ENCODE data around the gene BTBD6. TPM values are rescaled to one million over a fixed set of nuclear protein-coding genes. Genes with fewer than 3 reads are reported as not detected.

Gene BTBD6
- total and polyA plus RNA-seq, 2 donors (not counting 3 experiments of a cell fraction or from before 2014, with no cell fraction given), result 63.1 to 65.0 TPM

DNA sequence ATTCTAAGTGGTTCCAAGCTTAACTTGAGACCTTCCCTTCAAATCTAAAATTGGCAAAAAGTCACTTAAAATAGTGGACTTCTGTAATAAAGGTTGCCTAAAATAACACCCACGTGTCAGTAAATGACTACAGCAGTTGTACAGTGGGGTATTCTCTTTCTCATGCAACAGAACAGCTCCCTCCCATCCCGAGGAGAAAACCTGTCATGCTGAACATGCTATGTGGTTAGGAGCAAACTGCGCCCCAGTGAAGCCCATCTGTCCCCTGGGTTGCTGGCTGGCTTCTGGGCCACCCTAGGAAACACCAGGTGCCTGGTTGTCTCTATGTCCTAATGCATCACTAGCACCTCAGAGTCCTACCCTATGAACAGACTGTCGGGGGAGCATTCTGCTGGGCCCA, 2.7 kb downstream of the BTBD6 start:
- Histone ChIP-seq H3K9ac (replicated peaks; ENCODE audit: extremely low read depth, insufficient read depth, low read length) (no peak overlapping the region), H2AFZ (ENCODE audit: low read depth, low read length) (no peak overlapping the region), H3K4me2 (ENCODE audit: insufficient read depth, low read length) (no peak overlapping the region), H3K79me2 (ENCODE audit: control insufficient read depth, insufficient read depth, low read length) (peaks cover 18% of the 10 kb centered on the region), H3K27ac (ENCODE audit: insufficient read depth, low read depth, low read length) (no peak overlapping the region), H3K4me1 (ENCODE audit: control insufficient read depth, extremely low read depth, insufficient read depth, low read length) (peaks cover 7% of the 10 kb centered on the region), H3K4me3 (replicated peaks in 1 of 3; ENCODE audit: insufficient read depth in 1 of 3, low read depth in 1 of 3, low read length in 3 of 3) (no peak overlapping the region), H3K9me3 (replicated peaks; ENCODE audit: control insufficient read depth, insufficient read depth, low read length) (no peaks in the 10 kb centered on the region), H4K20me1 (replicated peaks; ENCODE audit: control insufficient read depth, extremely low read depth, insufficient read depth, low read length) (no peaks in the 10 kb centered on the region), H3K27me3 (ENCODE audit: control insufficient read depth in 2 of 2, insufficient read depth in 2 of 2, low read length in 2 of 2) (no peaks in the 10 kb centered on the region), H3K36me3 (ENCODE audit: control insufficient read depth in 2 of 2, extremely low read depth in 1 of 2, insufficient read depth in 2 of 2, low read length in 2 of 2) (peaks cover 2 to 28% of the 10 kb centered on the region in 2 experiments), H3K9me1 (replicated peaks; ENCODE audit: control insufficient read depth, extremely low read depth, insufficient read depth, low read length) (no peaks in the 10 kb centered on the region)
- CTCF ChIA-PET, result no interaction called here
- intact Hi-C loops (cut with micrococcal nuclease) (loop anchor here (10.0 kb wide), 1 partner anchor 46 kb away; no protein-coding TSS in a partner anchor), dilution Hi-C loops (cut with MboI; ENCODE audit: extremely low pct_ligation_motif_present, low sequenced_read_pairs) (no loop called here)
- no peak for DNase-seq (ENCODE audit: low read depth, low spot score)
- POLR2A ChIA-PET, result interaction anchor here (0.6 kb wide), 1 partner anchor 143 kb away, joined by 4 read pairs; no protein-coding TSS in a partner anchor
- BruUV-seq (replicated peaks), result no TSS peak
- no peak for FAIRE-seq
- TF ChIP-seq EZH2 (IDR thresholded peaks at IDR 0.05; ENCODE audit: borderline replicate concordance, low read depth, low read length, severe bottlenecking) (no peak), POLR2A (IDR thresholded peaks at IDR 0.05; ENCODE audit: low read depth, low read length) (no peak), GATA2 (IDR thresholded peaks at IDR 0.05; ENCODE audit: insufficient read depth, insufficient read length, low read depth, low read length) (no peak), MYC (IDR thresholded peaks at IDR 0.05; ENCODE audit: low read depth, low read length) (no peak), FOS (IDR thresholded peaks at IDR 0.05; ENCODE audit: borderline replicate concordance, insufficient read depth, low read length) (no peak), JUN (IDR thresholded peaks at IDR 0.05; ENCODE audit: borderline replicate concordance, insufficient read depth, insufficient read length, low read depth) (no peak)
- TF ChIP-seq, protein P1, sequence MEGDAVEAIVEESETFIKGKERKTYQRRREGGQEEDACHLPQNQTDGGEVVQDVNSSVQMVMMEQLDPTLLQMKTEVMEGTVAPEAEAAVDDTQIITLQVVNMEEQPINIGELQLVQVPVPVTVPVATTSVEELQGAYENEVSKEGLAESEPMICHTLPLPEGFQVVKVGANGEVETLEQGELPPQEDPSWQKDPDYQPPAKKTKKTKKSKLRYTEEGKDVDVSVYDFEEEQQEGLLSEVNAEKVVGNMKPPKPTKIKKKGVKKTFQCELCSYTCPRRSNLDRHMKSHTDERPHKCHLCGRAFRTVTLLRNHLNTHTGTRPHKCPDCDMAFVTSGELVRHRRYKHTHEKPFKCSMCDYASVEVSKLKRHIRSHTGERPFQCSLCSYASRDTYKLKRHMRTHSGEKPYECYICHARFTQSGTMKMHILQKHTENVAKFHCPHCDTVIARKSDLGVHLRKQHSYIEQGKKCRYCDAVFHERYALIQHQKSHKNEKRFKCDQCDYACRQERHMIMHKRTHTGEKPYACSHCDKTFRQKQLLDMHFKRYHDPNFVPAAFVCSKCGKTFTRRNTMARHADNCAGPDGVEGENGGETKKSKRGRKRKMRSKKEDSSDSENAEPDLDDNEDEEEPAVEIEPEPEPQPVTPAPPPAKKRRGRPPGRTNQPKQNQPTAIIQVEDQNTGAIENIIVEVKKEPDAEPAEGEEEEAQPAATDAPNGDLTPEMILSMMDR (IDR thresholded peaks at IDR 0.05; ENCODE audit: extremely low read depth in 1 of 2, insufficient read depth in 1 of 2, low read depth in 1 of 2, low read length in 2 of 2), result no peak
